Daoy (cell line): Measurements from ENCODE around the gene RPL36A. TPM values are rescaled to one million over a fixed set of nuclear protein-coding genes. Genes with fewer than 3 reads are reported as not detected.

Source experiments
- DNase-seq: peaks from one replicate; pipeline ENCODE4 v3.0.0-alpha.2; 2015; ENCODE audit warnings: low read depth
- total RNA-seq: library from RNA; depleted of rRNA; stranded (reverse); fragments of >200 nt; shearing (Covaris generic); gene quantifications from 2 replicates; pipeline ENCODE4 v1.2.3, GENCODE V29; 2014

The RPL36A gene
- total RNA-seq, 1 experiment from 2014 or later, result 2,644 TPM

- no peak for DNase-seq
These were observed 2.9 kb downstream of the RPL36A start for GRCh38 chrX:101393530-101394305.

- DNase-seq, result no peak
These were observed 3.6 kb downstream of the RPL36A start for GRCh38 chrX:101394372-101394771.

- DNase-seq, result no peak
These were observed 5.0 kb downstream of the RPL36A start for GRCh38 chrX:101395789-101396188.

- DNase-seq, result no peak
These were observed 7.0 kb downstream of the RPL36A start for GRCh38 chrX:101397779-101398178.

GRCh38 chrX:101398694-101399093, 7.9 kb downstream of the RPL36A start:
- no peak for DNase-seq

GRCh38 chrX:101399825-101400224, 9.0 kb downstream of the RPL36A start:
- no peak for DNase-seq

- no peak for DNase-seq
These were observed 16.4 kb downstream of the RPL36A start for GRCh38 chrX:101407167-101407747.

GRCh38 chrX:101407748-101408531, 17.1 kb downstream of the RPL36A start, which contains the start of the genes GLA and HNRNPH2:
Gene GLA (minus strand): TSS chrX:101407925. CDS start chrX:101407903, 22 bp downstream.
Gene HNRNPH2 (plus strand): TSS chrX:101408222. CDS start chrX:101411989, 3,767 bp downstream.
- DNase-seq, result peak; percentile 94

- no peak for DNase-seq
These were observed 17.7 kb downstream of the RPL36A start for GRCh38 chrX:101408532-101408841.

GRCh38 chrX:101409043-101409442, 18.2 kb downstream of the RPL36A start:
- DNase-seq, result no peak

- DNase-seq, result no peak
These were observed 19.6 kb downstream of the RPL36A start for GRCh38 chrX:101410461-101410860.

GRCh38 chrX:101411984-101412383, 21.2 kb downstream of the RPL36A start:
- no peak for DNase-seq

- DNase-seq, result peak; percentile 45
These were observed 24.7 kb downstream of the RPL36A start for GRCh38 chrX:101415180-101416145.

- no peak for DNase-seq
These were observed 25.9 kb downstream of the RPL36A start for GRCh38 chrX:101416691-101417090.

GRCh38 chrX:101417190-101417589, 26.4 kb downstream of the RPL36A start:
- DNase-seq, result no peak

GRCh38 chrX:101417981-101418841, 27.4 kb downstream of the RPL36A start:
- peak; percentile 59 for DNase-seq

- no peak for DNase-seq
These were observed 28.7 kb downstream of the RPL36A start for GRCh38 chrX:101419489-101419888.

- DNase-seq, result no peak
These were observed 37.1 kb downstream of the RPL36A start for GRCh38 chrX:101427954-101428353.

GRCh38 chrX:101429934-101430333, 39.1 kb downstream of the RPL36A start:
- no peak for DNase-seq

GRCh38 chrX:101430457-101431078, 39.8 kb downstream of the RPL36A start:
- DNase-seq, result peak; percentile 32
